ENCODE measurements around the gene ZBTB49. TPM values are rescaled to one million over a fixed set of nuclear protein-coding genes. Genes with fewer than 3 reads are reported as not detected.

ZBTB49 gene
- total RNA-seq, 1 experiment from 2014 or later = 5.6 TPM

GRCh38 chr4:4245172-4245571, 44.9 kb upstream of the ZBTB49 start (continued):
- TF ChIP-seq USF2 (CRISPR knock-in tag; IDR thresholded peaks at IDR 0.05) (no peak), AR (CRISPR knock-in tag; IDR thresholded peaks at IDR 0.05) (no peak), ZNF219 (CRISPR knock-in tag; IDR thresholded peaks at IDR 0.05; ENCODE audit: borderline replicate concordance) (no peak), ZNF423 (CRISPR knock-in tag; IDR thresholded peaks at IDR 0.05) (no peak), ZNF416 (CRISPR knock-in tag; IDR thresholded peaks at IDR 0.05) (no peak)

GRCh38 chr4:4247696-4248028, 42.4 kb upstream of the ZBTB49 start:
- ATAC-seq (no peak), DNase-seq (ENCODE audit: low spot score) (no peak)
- Mint-ChIP-seq H3K9me3 (no peaks in the 10 kb centered on the region), H3K4me1 (peaks cover 14% of the 10 kb centered on the region), H3K36me3 (peaks cover 26% of the 10 kb centered on the region), H3K4me3 (peak overlapping the region; percentile 97), H3K27me3 (ENCODE audit: low read depth) (peaks cover 8% of the 10 kb centered on the region), H3K27ac (peak overlapping the region; percentile 99)
- POLR2A ChIA-PET = interaction anchor here (0.9 kb wide), 1 partner anchor 42 kb away, joined by 3 read pairs; the partner anchor contains the start of genes LYAR and ZBTB49
- CTCF ChIA-PET = interaction anchor here (0.8 to 1.9 kb wide), 6 partner anchors 9 to 158 kb away, joined by 3 to 6 read pairs (median 4); no protein-coding TSS in a partner anchor
- TF ChIP-seq MAX (CRISPR knock-in tag; IDR thresholded peaks at IDR 0.05) (0 out of 2 replicates have a peak, but pooled peaks have one; percentile 5), SP1 (CRISPR knock-in tag; conservative IDR thresholded peaks at IDR 0.05) (no peak)

- ChIA-PET POLR2A (interaction anchor here (0.6 to 0.9 kb wide), 3 partner anchors 42 to 429 kb away, joined by 3 to 5 read pairs (median 5); partner anchors contain the start of genes LYAR and ZBTB49), CTCF (interaction anchor here (0.8 to 1.9 kb wide), 6 partner anchors 8 to 157 kb away, joined by 3 to 6 read pairs (median 4); no protein-coding TSS in a partner anchor)
- peak within 1 kb of the TSS; percentile 99 for H3K27ac Mint-ChIP-seq
- ATAC-seq = peak; percentile 89
- DNase-seq (ENCODE audit: low spot score) = peak; percentile 93
- H3K4me1 Mint-ChIP-seq = peaks cover 14% of the 10 kb centered on the region
- peaks cover 8% of the 10 kb centered on the region for H3K27me3 Mint-ChIP-seq (ENCODE audit: low read depth)
- H3K36me3 Mint-ChIP-seq = peaks cover 24% of the 10 kb centered on the region
- peak within 1 kb of the TSS; percentile 97 for H3K4me3 Mint-ChIP-seq
- no peaks in the 10 kb centered on the region for H3K9me3 Mint-ChIP-seq
- TF ChIP-seq ZBTB43 (CRISPR knock-in tag; IDR thresholded peaks at IDR 0.05) (no peak), RORB (CRISPR knock-in tag; IDR thresholded peaks at IDR 0.05) (no peak), USF1 (CRISPR knock-in tag; IDR thresholded peaks at IDR 0.05) (no peak), TP53 (CRISPR knock-in tag; IDR thresholded peaks at IDR 0.05) (0 out of 2 replicates have a peak, but pooled peaks have one; percentile 53), OVOL2 (CRISPR knock-in tag; IDR thresholded peaks at IDR 0.05; ENCODE audit: borderline replicate concordance) (no peak), USF2 (CRISPR knock-in tag; IDR thresholded peaks at IDR 0.05) (no peak), ZNF263 (CRISPR knock-in tag; IDR thresholded peaks at IDR 0.05; ENCODE audit: low read depth) (no peak), SOX15 (CRISPR knock-in tag; IDR thresholded peaks at IDR 0.05) (no peak), ZBTB21 (CRISPR knock-in tag; IDR thresholded peaks at IDR 0.05; ENCODE audit: borderline replicate concordance) (no peak), HMGXB4 (CRISPR knock-in tag; IDR thresholded peaks at IDR 0.05) (peak; percentile 71; the same call in 1 of the 2 replicates), SMAD4 (CRISPR knock-in tag; IDR thresholded peaks at IDR 0.05) (no peak), TEAD1 (CRISPR knock-in tag; IDR thresholded peaks at IDR 0.05) (peak; percentile 84), ZNF317 (CRISPR knock-in tag; IDR thresholded peaks at IDR 0.05; ENCODE audit: borderline replicate concordance, low read depth) (no peak), ZNF425 (CRISPR knock-in tag; conservative IDR thresholded peaks at IDR 0.05) (no peak)
These were observed 41.8 kb upstream of the ZBTB49 start, which contains the start of gene TMEM128 for GRCh38 chr4:4248029-4248884. Gene TMEM128 (minus strand): TSS chr4:4248223. CDS start chr4:4248202, 21 bp downstream.
